HG03460 (cell line): ENCODE results near the gene CD46.
A peak's percentile ranks its signal among the peaks of the same experiment; 100 is the strongest.
"Not testable (repeated sequence)": the region's sequence is repeated elsewhere in the genome, so short reads cannot be mapped to it uniquely, and the experiment has no call there.

Source experiments
- ATAC-seq: cut with Tn5 transposase; IDR thresholded peaks from one replicate; pipeline ENCODE4 v1.9.1; 2021; ENCODE audit not compliant: unreplicated experiment

CD46 gene

DNA sequence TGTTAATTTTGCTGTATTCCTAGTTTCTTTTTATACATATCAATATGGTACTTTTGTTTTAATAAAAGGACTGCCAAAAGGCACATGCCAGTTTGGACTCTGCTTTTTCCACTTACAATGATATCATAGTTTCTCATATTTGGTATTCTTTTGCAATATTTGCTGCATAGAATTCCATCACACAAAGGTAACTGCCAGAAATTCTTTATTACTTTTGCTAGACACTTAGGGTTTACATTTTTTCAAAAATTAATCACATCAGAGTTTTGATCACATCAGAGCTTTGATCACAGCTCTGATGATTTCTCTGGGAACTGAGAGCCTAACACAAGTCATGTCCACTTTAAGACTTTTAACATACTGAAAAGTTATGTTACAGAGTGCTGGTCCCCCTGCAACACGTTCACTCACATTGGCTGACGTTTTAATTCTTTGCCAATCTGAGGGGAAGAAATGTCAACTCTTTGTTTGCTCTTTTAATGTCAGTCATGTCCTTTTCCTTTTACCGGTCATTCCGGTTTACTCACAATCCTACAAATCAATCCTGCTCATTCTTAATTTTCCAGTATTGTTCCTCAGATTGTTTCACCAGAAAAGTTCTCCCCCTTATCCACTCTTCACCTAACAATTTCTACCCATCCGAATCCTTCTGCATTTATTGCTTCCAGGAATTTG, 1.1 kb upstream of the CD46 start:
- ATAC-seq = no peak

DNA sequence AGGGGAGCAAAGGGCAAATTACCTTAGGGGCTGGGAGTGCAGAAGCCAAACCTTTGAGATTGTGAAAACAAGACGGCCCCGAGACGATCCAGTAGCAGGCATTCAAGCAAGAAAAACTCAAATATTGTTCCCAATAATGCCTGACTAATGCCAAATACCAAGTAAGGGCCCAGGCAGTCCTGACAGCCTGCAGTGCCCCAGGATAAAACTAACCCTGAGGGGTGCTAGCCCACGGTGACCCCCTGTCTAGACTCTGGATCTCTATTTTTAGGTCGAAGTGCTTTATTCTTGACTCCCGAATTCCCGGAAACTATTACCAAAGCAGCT, 428 bp upstream of the CD46 start:
- not testable (repeated sequence) for ATAC-seq

DNA sequence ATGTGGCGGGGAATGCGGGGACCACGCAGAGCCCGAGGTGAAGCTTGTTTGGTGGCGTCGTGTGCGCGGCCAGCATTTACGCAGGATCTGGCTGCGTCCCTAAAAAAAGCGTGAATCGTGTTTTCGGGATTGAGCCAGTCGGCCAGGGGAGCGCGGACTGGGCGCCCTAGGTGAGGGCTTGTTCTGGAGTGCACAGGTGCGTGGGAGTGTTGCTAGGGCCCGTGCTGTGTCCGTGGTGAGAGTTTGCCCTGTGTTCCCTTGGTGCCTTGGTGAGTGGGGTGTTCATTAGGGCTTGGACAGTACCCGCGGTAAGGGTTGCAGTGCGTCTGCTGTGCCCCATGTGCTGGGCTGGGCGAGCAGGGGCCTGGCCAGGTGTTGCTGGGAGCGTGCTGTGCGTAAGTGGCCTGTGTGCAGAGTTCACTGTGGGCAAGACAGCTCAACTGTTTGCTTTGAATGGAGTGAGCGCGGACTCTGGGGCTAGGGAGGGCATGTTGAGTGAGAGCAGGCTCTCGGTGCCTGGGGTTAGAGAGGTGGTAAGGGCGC, 673 bp downstream of the CD46 start:
- peak; percentile 27 for ATAC-seq

- ATAC-seq = no peak
These were observed 1.8 kb downstream of the CD46 start for GRCh38 chr1:207753611-207754010.

GRCh38 chr1:207754011-207754410, 2.2 kb downstream of the CD46 start:
- no peak for ATAC-seq

- ATAC-seq = no peak
These were observed 3.3 kb downstream of the CD46 start for GRCh38 chr1:207754974-207755700.

- ATAC-seq = no peak
These were observed 4.2 kb downstream of the CD46 start for GRCh38 chr1:207755846-207756693.

GRCh38 chr1:207762622-207763021, 10.8 kb downstream of the CD46 start:
- ATAC-seq = no peak

DNA sequence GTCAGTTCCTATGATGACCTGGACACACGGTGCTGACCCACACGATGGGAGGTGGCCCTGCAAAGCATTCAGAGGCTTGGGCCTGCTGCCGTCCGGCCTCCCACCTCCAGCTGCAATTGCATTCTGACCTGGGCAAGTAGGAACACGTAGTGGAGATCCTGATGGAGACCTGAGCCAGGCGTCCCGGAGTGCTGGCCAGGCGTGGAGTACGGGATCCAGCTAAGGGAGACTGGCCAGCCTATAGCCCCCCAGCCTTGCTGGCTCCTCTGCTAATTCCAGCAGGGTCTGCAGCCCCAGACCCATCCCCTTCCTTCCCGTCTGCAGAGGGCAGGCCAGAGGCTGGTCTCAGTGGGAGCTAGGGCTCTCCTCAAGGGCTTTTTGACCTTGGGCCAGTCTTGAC, 11.2 kb downstream of the CD46 start:
- ATAC-seq = no peak

DNA sequence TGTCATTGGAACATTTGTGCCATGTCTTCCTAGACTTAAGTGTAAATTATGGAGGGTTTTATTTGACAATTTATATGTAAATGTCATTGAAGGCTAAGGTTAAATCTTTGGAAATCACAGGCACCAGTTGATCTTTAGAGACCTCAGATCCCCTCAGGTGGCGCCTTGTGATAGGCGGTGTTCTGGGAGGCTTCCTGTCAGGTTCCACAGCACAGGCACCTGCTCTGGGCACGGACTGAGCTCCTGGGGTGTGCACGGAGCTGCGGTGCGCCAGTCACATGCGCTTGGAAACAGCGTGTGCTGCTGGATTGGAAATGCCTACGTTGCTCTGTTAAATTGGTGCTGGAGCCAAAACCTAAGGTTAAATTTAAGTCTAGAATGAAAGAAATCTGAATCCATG, 12.1 kb downstream of the CD46 start:
- ATAC-seq = no peak

- no peak for ATAC-seq
These were observed 14.7 kb downstream of the CD46 start for GRCh38 chr1:207766569-207766968.

- not testable (repeated sequence) for ATAC-seq
These were observed 18.7 kb downstream of the CD46 start for GRCh38 chr1:207770514-207770913.

DNA sequence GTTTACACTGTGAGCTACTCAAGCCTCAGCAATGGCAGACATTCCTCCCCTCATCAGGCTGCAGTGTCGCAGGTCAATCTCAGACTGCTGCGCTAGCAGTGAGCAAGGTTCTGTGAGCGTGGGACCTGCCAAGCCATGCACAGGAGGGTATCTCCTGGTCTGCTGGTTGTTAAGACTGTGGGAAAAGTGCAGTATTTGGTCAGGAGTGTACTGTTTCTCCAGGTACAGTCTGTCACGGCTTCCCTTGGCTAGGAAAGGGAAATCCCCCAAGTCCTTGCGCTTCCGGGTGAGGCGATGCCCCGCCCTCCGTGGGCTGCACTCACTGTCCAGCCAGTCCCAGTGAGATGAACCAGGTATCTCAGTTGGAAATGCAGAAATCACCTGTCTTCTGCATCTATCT, 24.2 kb downstream of the CD46 start:
- not testable (repeated sequence) for ATAC-seq

- ATAC-seq = not testable (repeated sequence)
These were observed 25.6 kb downstream of the CD46 start for GRCh38 chr1:207777412-207777811.

DNA sequence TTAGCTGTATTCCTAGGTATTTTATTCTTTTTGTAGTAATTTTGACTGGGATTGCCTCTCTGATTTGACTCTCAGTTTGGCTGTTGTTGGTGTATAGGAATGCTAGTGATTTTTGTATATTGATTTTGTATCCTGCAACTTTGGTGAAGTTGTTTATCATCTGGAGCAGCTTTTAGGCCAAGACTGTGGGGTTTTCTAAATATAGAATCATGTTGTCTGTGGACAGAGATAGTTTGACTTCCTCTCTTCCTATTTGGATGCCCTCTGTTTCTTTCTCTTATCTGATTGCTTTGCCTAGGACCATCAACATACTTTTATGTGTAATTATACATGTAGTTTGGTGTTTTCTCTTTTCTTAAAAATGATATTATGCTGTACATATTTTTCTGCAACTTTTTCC, 27.2 kb downstream of the CD46 start:
- ATAC-seq = no peak

DNA sequence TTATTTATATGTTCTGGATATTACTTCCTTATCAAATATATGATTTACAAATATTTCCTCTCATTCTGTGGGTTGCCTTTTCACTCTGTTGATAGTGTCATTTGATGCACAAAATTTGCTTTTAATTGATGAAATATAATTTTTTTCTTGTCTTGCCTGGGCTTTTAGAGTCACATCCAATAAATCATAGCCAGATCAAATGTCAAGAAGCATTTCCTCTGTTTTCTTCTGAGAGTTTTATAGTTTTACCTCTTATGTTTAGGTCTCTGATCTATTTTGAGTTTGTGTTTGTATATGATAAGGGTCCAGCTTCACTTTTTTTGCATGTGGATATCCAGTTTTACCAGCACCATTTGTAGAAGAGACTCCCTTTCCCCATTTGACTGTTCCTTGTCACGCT, 29.5 kb downstream of the CD46 start:
- ATAC-seq = no peak

DNA sequence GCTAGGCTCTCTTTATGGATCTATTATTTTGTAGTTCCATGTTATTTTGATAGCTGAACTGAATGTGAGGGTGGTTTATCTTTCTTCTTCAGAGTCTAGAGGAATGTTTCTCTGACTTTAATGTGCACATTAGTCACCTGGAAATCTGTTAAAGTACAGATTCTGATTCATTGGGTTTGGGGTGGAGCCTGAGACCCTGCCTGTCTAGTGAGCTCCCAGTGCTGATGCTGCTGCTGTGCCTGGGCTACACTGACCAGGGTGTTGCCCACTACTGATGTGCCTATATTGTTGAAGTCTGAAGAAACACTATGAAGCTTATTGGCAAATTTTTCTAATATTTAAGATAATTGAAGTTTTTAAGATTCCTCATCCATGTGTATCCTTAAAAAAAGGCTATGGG, 35.9 kb downstream of the CD46 start:
- no peak for ATAC-seq

- ATAC-seq = no peak
These were observed 37.5 kb downstream of the CD46 start for GRCh38 chr1:207789386-207789785.

- no peak for ATAC-seq
These were observed 38.2 kb downstream of the CD46 start for GRCh38 chr1:207789792-207790787.

- ATAC-seq = no peak
These were observed 39.4 kb downstream of the CD46 start for GRCh38 chr1:207791290-207791689.
